AG09319 (cell line): ENCODE data around the gene RIPPLY3.
"Not testable (repeated sequence)": the region's sequence is repeated elsewhere in the genome, so short reads cannot be mapped to it uniquely, and the experiment has no call there.

Experiments used
- DNase-seq: peaks from one replicate; pipeline ENCODE4 v3.0.0-alpha.2; 2010; ENCODE audit warnings: low read depth; ENCODE audit errors: extremely low read depth
- TF ChIP-seq, protein P1 (sequence below): IDR thresholded peaks from 2 replicates; pipeline ENCODE4 v1.5.1; 2011; ENCODE audit warnings: low read depth, mild to moderate bottlenecking, inconsistent platforms, low read length, moderate library complexity

RIPPLY3 gene

DNA sequence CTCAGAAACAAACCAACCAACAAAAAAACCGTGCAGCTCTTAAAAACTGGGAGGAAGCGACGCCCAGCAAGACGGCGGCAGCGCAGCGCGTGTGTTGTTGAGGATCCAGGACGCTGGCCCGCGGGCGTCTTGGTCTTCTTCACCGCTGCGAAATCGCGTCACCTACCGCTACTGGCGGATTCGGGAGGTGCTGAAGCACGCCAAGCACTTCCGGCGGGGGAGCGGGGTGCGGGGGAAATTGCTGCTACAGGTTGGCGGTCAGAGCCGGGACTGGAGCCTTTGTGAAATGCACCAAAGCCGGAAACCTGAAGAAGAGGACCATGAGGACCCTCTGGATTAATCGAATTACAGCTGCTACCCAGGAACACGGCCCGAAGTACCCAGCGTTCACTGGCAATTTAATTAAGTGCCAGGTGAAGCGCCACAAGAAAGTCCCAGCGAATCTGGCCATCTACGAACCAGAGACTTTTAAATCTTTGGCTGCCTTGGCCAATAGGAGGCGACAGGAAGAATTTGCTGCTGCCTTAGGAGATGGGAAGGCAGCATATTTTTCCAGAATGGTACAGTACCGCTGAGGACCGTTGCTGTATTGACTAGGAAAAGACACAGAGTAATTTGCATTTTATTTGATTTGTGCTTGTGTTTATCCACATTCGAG lies 11.9 kb upstream of the RIPPLY3 start:
- no peak for DNase-seq
- TF ChIP-seq, protein P1, sequence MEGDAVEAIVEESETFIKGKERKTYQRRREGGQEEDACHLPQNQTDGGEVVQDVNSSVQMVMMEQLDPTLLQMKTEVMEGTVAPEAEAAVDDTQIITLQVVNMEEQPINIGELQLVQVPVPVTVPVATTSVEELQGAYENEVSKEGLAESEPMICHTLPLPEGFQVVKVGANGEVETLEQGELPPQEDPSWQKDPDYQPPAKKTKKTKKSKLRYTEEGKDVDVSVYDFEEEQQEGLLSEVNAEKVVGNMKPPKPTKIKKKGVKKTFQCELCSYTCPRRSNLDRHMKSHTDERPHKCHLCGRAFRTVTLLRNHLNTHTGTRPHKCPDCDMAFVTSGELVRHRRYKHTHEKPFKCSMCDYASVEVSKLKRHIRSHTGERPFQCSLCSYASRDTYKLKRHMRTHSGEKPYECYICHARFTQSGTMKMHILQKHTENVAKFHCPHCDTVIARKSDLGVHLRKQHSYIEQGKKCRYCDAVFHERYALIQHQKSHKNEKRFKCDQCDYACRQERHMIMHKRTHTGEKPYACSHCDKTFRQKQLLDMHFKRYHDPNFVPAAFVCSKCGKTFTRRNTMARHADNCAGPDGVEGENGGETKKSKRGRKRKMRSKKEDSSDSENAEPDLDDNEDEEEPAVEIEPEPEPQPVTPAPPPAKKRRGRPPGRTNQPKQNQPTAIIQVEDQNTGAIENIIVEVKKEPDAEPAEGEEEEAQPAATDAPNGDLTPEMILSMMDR = no peak

DNA sequence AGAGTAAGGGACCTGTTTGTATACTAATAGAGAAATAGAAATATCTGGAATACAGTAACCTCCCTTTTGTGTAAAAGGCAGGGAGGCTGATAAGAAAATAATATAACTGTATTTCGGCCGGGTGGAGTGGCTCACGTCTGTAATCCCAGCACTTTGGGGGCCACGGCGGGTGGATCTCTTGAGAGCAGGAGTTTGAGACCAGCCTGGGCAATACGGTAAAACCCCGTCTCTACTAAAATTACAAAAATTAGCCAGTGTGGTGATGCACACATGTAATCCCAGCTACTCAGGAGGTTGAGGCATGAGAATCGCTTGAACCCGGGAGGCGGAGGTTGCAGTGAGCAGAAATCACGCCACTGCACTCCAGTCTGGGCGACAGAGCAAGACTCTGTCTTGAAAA lies 11.2 kb upstream of the RIPPLY3 start:
- not testable (repeated sequence) for DNase-seq

DNA sequence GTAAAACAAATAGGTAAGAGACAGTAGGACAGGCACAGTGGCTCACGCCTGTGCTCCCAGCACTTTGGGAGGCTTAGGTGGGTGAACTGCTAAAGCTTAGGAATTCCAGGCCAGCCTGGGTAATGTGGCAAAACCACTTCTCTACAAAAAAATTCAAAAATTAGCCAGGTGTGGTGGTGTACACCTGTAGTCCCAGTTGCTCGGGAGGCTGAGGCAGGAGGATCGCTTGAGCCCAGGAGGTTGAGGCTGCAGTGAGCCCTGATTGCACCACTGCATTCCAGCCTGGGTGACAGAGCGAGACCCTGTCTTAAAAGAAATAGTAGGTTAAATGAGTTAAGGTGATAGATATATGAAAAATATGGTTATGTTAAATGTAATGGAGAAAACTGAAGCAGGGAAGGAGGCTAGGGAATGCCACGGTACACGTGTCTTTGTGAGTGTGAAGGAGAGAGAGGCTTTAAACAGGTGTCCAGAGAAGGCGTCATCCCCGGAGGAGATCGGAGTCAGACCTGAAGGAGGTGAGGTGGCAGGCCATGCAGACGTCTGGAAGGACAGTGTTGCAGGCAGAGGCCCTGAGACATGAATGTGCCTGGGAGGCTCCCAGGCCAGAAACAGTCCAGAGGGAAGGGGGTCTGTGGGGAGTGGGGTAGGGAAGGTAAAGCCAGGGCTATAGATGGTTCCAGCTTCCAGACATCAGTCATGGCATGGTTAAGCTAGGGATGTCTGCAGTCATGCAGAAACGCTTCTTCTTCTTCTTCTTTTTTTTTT lies 7.2 kb upstream of the RIPPLY3 start:
- TF ChIP-seq, protein P1 = no peak
- DNase-seq = no peak

DNA sequence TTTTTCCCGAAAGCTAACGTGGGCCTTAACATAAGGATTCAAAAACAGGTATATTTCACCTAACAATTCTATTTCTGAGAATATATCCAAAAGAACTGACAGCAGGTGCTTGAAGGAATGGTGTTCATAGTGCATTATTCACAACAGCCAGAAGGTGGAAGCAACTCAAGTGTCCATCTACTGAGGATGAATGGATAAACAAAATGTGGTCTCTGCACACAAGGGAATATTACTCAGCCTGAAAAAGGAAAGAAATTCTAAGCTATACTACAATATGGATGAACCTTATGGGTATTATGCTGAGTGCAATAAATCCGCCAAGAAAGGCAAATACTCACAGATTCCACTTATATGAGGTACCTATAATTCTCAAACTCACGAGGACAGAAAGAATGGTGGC lies 6.1 kb upstream of the RIPPLY3 start:
- TF ChIP-seq, protein P1 = no peak
- no peak for DNase-seq

DNA sequence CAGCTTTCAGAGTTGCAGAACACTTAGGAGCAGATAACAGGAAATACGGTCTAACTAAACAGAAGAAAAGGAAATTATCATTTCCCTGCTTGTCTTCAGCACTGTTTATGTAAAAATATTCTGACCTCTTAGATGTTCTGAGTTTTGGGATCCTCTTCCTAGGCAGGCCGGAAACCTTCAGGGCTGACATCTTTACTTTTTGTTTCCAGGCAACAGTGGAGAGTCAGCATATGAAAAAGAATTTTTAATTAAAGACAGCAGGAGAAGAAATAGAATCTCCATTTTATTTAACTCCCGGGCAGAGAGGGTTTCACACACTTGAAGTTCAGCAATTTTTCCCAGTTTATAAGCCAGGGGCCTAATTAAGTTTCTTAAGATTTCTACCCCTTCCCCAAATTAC lies 5.1 kb upstream of the RIPPLY3 start:
- TF ChIP-seq, protein P1 = no peak
- no peak for DNase-seq

DNA sequence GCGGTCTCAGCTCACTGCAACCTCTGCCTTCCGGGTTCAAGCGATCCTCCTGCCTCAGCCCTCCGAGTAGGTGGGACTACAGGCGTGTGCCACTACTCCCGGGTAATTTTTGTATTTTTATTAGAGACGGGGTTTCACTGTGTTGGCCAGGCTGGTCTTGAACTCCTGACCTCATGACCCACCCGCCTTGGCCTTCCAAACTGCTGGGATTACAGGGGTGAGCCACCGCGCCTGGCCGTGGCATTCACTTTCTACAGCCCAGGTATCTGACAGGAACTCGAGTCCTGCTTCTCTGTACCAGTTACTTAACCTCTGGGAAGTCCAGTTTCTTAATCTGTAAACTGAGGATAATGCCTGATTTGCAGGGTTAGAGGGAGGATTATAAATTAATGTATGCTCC lies 3.7 kb upstream of the RIPPLY3 start:
- not testable (repeated sequence) for DNase-seq

DNA sequence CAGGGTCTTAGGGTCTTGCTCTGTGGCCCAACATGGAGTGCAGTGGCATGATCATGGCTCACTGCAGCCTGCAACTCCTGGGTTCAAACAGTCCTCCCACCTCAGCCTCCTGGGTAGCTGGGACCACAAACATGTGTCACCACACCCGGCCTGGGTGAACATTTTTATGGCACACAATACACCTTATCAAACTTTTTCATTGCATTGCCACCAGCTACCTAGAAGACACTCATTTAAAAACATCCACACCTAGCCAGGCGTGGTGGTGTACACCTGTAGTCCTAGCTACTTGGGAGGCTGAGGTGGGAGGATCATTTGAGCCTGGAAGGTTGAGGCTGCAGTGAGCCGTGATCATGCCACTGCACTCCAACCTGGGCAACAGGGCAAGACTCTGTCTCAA lies 2.6 kb upstream of the RIPPLY3 start:
- DNase-seq = not testable (repeated sequence)

DNA sequence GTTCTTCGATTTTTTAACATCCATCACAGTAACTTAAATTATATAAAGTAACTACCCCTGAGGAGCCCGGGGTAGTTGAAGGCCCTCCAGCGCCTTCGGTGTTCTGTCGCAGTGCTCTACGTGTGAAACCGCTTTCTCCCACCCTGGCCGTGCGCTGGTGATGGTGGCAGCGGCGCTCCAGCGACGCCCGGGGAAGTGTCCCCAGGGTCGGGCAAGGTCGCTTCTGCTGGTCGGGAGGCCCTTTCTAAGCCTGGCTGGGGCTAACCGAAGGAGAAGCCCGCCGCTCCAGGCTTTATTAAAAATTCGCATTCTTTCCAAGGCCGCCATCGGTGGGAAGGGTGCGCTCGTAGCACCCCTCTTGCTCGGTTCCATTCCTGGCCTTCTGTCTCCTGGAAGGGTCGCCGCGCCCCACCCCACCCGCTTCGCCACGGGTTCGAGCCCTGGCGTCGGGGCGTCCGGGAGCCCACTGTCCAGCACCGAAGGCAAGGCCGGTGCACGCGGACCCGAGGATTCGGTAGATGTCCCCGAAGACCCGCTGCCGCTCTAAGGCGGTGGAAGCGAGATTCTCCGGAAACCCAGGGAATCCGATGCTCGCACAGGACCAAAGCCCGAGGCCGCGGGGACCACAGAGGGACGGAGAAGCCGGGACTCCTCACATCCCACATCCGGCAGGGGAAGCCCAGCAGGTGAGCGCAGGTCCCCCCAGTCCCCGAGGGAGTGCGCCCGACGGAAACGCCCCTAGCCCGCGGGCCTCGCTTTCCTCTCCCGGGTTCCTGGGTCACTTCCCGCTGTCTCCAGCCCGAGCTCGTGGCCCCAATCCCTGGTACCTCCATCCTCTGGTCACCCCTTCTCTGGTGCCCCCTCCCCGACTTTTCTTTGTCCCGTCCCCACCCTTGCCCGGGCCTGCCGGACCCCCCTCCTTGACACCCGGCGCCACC lies 685 bp upstream of the RIPPLY3 start:
- TF ChIP-seq, protein P1 = no peak
- no peak for DNase-seq
